Regular cardiac myocyte (primary cell): ENCODE data around the gene COA8. TPM values are rescaled to one million over a fixed set of nuclear protein-coding genes. Genes with fewer than 3 reads are reported as not detected.

Source experiments
- total RNA-seq: library from RNA; depleted of rRNA; stranded (reverse); fragments of >200 nt; gene quantifications from 2 replicates; pipeline ENCODE4 v1.2.3, GENCODE V29; 2014

Gene COA8, protein sequence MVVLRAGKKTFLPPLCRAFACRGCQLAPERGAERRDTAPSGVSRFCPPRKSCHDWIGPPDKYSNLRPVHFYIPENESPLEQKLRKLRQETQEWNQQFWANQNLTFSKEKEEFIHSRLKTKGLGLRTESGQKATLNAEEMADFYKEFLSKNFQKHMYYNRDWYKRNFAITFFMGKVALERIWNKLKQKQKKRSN
- 22.8 and 28.0 TPM in 2 replicates for total RNA-seq

DNA sequence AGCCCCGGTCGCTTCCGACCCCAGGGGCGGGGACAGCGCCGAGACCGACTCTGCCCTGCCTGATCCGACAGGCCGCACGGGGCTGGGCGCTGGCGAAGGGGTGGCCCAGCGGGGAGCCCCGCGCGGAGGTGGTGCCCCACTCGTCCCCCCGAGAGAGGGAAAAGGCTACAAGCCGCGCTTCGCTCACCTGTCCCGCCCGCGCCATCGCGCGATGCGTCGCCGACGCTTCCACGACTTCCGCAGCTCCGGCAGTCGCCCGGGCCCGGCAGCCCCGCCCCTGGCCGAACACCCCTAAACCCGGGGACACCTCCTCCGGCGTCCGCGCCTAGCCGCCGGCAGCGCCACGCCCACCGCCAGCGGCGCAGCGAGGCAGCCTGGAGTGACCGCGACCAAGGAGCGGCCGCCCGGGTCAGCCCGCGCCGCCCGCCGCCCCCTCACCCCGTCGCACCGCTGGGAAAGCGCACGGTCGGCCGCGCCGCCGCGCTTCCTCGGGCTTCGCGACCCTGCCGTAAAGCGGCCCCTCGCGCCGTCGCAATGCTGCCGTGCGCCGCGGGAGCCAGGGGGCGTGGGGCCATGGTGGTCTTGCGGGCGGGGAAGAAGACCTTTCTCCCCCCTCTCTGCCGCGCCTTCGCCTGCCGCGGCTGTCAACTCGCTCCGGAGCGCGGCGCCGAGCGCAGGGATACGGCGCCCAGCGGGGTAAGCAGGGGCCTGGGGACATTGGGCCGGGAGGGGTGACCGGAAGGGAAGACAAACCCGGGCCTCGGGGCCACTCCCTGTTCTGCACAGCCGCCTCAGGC, at the start of gene COA8, which contains the start of gene BAG5:
Gene COA8 (plus strand): TSS at position 532 of the 797 bp plus-strand sequence. CDS start 42 bp downstream, at position 574.
Gene BAG5 (minus strand): TSS at position 229 of the 797 bp plus-strand sequence. CDS start 1,493 bp downstream, outside the sequence.

DNA sequence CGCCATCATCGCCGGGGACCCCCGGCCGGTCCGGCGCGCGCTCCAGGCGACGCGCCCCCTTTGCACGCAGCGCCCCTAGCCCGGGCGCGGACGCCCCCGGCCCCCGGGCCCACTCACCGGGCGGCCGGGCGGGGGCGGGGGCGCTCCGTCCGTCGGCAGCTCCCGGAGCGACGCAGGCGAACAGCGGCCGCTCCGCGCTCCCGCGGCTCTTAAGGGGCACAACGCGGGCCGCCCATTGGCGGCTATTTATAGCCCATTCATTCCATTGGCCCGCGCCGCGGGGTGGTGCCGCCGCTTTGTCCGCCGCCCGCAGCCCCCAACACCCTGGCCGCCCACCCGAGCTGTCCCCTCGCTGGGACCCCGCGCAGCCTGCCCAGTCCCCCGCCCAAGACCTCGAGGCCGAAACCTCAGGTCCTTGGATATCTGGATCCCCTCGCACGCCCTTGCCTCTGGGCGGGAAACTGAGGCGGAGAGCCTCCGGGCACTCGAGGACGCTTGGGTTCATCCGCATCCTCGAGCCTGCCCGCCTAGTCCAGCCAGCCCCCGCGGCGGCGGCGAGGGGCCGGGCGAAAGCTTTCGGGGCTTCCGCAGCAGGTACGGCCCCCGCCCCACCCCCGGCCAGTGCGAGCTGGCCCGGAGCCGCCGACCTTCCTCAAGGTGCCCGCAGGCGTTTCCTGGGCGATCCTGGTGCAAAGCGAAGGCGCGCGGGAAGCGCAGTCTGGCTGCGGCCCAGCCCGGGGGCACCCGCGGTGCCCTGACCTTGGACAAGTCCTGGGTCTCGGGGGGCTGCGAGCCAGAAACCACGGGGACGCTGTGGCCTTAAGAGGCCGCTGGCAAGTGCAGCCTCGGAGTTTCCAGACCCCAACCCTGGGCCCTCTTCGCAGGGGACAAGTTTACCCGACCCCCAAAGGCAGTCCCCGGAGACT, 39.8 kb upstream of the COA8 start, which contains the start of gene CKB:
Gene CKB (minus strand): TSS at position 182 of the 926 bp plus-strand sequence. CDS start 337 bp downstream, outside the sequence.

GRCh38 chr14:103528587-103529382, 34.0 kb upstream of the COA8 start, which contains the start of gene TRMT61A:
Gene TRMT61A (plus strand): TSS chr14:103529196. CDS start chr14:103529979, 783 bp downstream.

DNA sequence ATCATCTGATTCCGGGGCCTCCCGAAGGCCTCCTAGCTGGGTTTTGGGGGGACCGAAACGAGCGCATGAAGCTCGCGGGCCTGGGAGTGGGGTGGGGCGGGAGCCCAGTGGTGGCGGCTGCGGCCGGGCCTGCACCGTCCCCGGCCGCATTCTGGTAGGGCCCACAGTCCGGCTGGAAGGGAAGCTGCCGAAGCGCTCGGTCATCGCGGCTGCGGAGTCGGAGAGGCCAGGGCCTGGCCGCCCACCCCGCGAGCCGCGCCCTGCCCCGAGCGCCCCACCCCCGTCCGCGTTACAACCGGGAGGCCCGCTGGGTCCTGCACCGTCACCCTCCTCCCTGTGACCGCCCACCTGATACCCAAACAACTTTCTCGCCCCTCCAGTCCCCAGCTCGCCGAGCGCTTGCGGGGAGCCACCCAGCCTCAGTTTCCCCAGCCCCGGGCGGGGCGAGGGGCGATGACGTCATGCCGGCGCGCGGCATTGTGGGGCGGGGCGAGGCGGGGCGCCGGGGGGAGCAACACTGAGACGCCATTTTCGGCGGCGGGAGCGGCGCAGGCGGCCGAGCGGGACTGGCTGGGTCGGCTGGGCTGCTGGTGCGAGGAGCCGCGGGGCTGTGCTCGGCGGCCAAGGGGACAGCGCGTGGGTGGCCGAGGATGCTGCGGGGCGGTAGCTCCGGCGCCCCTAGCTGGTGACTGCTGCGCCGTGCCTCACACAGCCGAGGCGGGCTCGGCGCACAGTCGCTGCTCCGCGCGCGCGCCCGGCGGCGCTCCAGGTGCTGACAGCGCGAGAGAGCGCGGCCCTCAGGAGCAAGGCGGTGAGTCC, 66.1 kb downstream of the COA8 start, which contains the start of gene KLC1:
Gene KLC1 (plus strand): TSS at position 528 of the 819 bp plus-strand sequence. CDS start 25,354 bp downstream, outside the sequence.

Other genes with a start within 250 kb of the COA8 start
- 142 and 186 TPM in 2 replicates for gene EIF5, start 228.7 kb upstream of the COA8 start, total RNA-seq
- 69.2 and 69.9 TPM in 2 replicates for gene MARK3, start 177.5 kb upstream of the COA8 start, total RNA-seq
- gene CKB, start 40.1 kb upstream of the COA8 start, total RNA-seq = 14.4 and 24.3 TPM in 2 replicates
- gene TRMT61A, start 33.8 kb upstream of the COA8 start, total RNA-seq = 6.5 and 11.1 TPM in 2 replicates
- 29.3 and 43.3 TPM in 2 replicates for gene BAG5, start 303 bp upstream of the COA8 start, total RNA-seq
- 230 and 231 TPM in 2 replicates for gene KLC1, start 66.3 kb downstream of the COA8 start, total RNA-seq
- 2.8 and 23.4 TPM in 2 replicates for gene XRCC3, start 152.5 kb downstream of the COA8 start, total RNA-seq
- 47.1 and 55.0 TPM in 2 replicates for gene ZFYVE21, start 152.8 kb downstream of the COA8 start, total RNA-seq